Esophagus squamous epithelium (tissue), 4 donors: ENCODE data around the gene SELENOV.

Experiments used
- CTCF ChIP-seq, 6 experiments: fragments of 450-650 bp in 4 of 6; fragments of 200-600 bp in 2 of 6; sonication (generic) in 2 of 6; IDR thresholded peaks; one replicate each; pipeline ENCODE4 v1.5.1; 2016 to 2019; ENCODE audit warnings: antibody characterized with exemption in 6 of 6, mild to moderate bottlenecking in 4 of 6, moderate library complexity in 4 of 6
- POLR2A ChIP-seq, 4 donors: fragments of 450-650 bp; IDR thresholded peaks; one replicate each; pipeline ENCODE4 v1.6.1; 2017; ENCODE audit warnings: antibody characterized with exemption in 4 of 4, mild to moderate bottlenecking in 4 of 4, moderate library complexity in 3 of 4

- no peak for TF ChIP-seq POLR2A (IDR thresholded peaks at IDR 0.05)
- TF ChIP-seq CTCF (IDR thresholded peaks at IDR 0.05): no peak
These were observed 13.6 kb upstream of the SELENOV start for GRCh38 chr19:39501340-39501739.
